ENCODE data around the gene RAI14.

GRCh38 chr5:34876275-34876674, 220.1 kb downstream of the RAI14 start:
- TF ChIP-seq CTCF (conservative IDR thresholded peaks at IDR 0.05; ENCODE audit: low read length) = no peak
- no peak for TF ChIP-seq EZH2phosphoT487 (IDR thresholded peaks at IDR 0.05; ENCODE audit: borderline replicate concordance, low read depth, low read length)
